ENCODE data around the gene MAGI1.
A peak's percentile ranks its signal among the peaks of the same experiment; 100 is the strongest.

The MAGI1 gene

DNA sequence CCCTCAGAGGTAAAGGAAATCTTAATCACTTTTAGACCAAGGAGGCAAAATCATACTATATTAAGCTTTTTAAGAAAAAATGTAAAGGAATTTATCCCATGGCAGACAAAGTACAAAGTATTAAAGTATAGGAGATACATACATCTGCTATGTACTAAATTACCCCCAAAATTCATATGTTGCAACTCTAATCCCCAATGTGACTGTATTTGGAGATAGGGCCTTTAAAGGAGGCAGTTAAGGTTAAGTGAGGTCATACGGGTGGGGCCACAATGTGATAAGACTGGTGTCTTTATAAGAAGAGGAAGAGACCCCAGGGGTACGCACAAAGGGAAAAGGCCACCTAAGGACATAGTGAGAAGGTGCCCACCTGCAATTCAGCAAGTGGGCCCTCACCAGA, 693.9 kb downstream of the MAGI1 start:
- TF ChIP-seq LEF1 (IDR thresholded peaks at IDR 0.05; ENCODE audit: borderline replicate concordance) (no peak), ELF4 (IDR thresholded peaks at IDR 0.05) (no peak), HDGF (IDR thresholded peaks at IDR 0.05; ENCODE audit: borderline replicate concordance) (no peak), ZNF384 (IDR thresholded peaks at IDR 0.05) (no peak), CTBP1 (IDR thresholded peaks at IDR 0.05; ENCODE audit: borderline replicate concordance) (no peak)
- CTCF ChIA-PET = interaction anchor here (0.5 kb wide), 1 partner anchor 932 kb away, joined by 4 read pairs; no protein-coding TSS in a partner anchor
- POLR2A ChIA-PET = no interaction called here
- no peak for DNase-seq (ENCODE audit: extremely low spot score)

DNA sequence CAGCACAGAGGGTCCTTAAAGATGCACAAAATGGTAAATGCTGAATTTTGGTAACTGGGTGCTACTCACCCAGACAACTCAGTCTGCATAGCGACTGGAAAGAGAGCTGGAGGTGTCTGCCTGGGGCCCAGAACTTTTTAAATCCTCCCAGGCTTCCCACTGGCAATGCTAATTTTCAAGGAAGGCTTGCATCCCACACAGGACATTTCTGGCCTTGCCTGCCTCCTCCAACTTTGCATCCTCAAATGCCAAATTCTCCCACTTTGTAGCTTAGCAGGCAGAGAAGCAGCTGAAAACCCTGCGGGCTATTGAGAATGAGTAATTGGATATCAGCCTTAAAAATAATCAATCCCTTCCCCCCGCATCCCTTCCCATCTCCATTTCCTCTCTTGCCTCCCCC, 694.3 kb downstream of the MAGI1 start:
- CTCF ChIA-PET = interaction anchor here (0.5 kb wide), 1 partner anchor 932 kb away, joined by 4 read pairs; no protein-coding TSS in a partner anchor
- no peak for TF ChIP-seq FOXM1 (IDR thresholded peaks at IDR 0.05; ENCODE audit: borderline replicate concordance)
- DNase-seq (ENCODE audit: extremely low spot score) = no peak
- POLR2A ChIA-PET = no interaction called here

DNA sequence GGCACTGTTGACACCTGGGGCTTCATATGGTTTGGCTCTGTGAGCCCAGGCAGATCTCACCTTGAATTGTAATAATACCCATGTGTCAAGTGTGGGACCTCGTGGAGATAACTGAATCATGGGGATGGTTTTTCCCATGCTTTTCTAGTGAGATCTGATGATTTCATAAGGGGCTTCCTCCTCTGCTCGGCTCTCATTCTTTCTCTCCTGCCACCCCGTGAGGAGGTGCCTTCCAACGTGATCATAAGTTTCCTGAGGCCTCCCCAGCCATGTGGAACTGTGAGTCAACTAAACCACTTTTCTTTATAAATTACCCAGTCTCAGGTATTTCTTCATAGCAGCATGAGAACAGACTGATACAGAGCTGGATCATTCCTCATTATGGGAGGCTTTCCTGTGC, 695.0 kb downstream of the MAGI1 start:
- ChIA-PET POLR2A (no interaction called here), CTCF (no interaction called here)
- no peak for DNase-seq (ENCODE audit: extremely low spot score)
- TF ChIP-seq, protein P1, sequence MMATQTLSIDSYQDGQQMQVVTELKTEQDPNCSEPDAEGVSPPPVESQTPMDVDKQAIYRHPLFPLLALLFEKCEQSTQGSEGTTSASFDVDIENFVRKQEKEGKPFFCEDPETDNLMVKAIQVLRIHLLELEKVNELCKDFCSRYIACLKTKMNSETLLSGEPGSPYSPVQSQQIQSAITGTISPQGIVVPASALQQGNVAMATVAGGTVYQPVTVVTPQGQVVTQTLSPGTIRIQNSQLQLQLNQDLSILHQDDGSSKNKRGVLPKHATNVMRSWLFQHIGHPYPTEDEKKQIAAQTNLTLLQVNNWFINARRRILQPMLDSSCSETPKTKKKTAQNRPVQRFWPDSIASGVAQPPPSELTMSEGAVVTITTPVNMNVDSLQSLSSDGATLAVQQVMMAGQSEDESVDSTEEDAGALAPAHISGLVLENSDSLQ (IDR thresholded peaks at IDR 0.05) = no peak
- TF ChIP-seq CTBP1 (IDR thresholded peaks at IDR 0.05; ENCODE audit: borderline replicate concordance) (no peak), FOXK2 (IDR thresholded peaks at IDR 0.05) (no peak), ARNT (IDR thresholded peaks at IDR 0.05) (no peak), NFRKB (IDR thresholded peaks at IDR 0.05) (no peak), FOXA1 (IDR thresholded peaks at IDR 0.05) (no peak), ZNF384 (IDR thresholded peaks at IDR 0.05) (no peak), BHLHE40 (IDR thresholded peaks at IDR 0.05; ENCODE audit: borderline replicate concordance) (no peak), SP1 (IDR thresholded peaks at IDR 0.05) (no peak), ELF4 (IDR thresholded peaks at IDR 0.05) (no peak), SUZ12 (IDR thresholded peaks at IDR 0.05) (no peak), HDGF (IDR thresholded peaks at IDR 0.05; ENCODE audit: borderline replicate concordance) (no peak)

GRCh38 chr3:65343026-65343425, 695.7 kb downstream of the MAGI1 start:
- CTCF ChIA-PET = interaction anchor here (0.6 to 1.4 kb wide), 2 partner anchors 10 to 11 kb away, joined by 3 to 9 read pairs; no protein-coding TSS in a partner anchor
- no peak for DNase-seq (ENCODE audit: extremely low spot score)

GRCh38 chr3:65342084-65342683, 696.5 kb downstream of the MAGI1 start:
- POLR2A ChIA-PET = no interaction called here
- peak; percentile 74 for DNase-seq (ENCODE audit: extremely low spot score)
- TF ChIP-seq HDGF (IDR thresholded peaks at IDR 0.05; ENCODE audit: borderline replicate concordance) (no peak), ELF4 (IDR thresholded peaks at IDR 0.05) (no peak), FOXA1 (IDR thresholded peaks at IDR 0.05) (no peak), TARDBP (IDR thresholded peaks at IDR 0.05) (no peak), BHLHE40 (IDR thresholded peaks at IDR 0.05; ENCODE audit: borderline replicate concordance) (no peak), ZNF384 (IDR thresholded peaks at IDR 0.05) (no peak), LEF1 (IDR thresholded peaks at IDR 0.05; ENCODE audit: borderline replicate concordance) (no peak), CTBP1 (IDR thresholded peaks at IDR 0.05; ENCODE audit: borderline replicate concordance) (no peak), L3MBTL2 (conservative IDR thresholded peaks at IDR 0.05) (no peak)
- TF ChIP-seq, protein P1 (IDR thresholded peaks at IDR 0.05) = no peak
- CTCF ChIA-PET = interaction anchor here (0.6 to 1.4 kb wide), 4 partner anchors 10 to 216 kb away, joined by 3 read pairs; no protein-coding TSS in a partner anchor

More at GRCh38 chr3:65343026-65343425, 695.7 kb downstream of the MAGI1 start:
- TF ChIP-seq LEF1 (IDR thresholded peaks at IDR 0.05; ENCODE audit: borderline replicate concordance) (no peak), SUZ12 (IDR thresholded peaks at IDR 0.05) (no peak), ARNT (IDR thresholded peaks at IDR 0.05) (no peak), FOXK2 (IDR thresholded peaks at IDR 0.05) (no peak), ZNF384 (IDR thresholded peaks at IDR 0.05) (no peak), SP1 (IDR thresholded peaks at IDR 0.05) (no peak)
- POLR2A ChIA-PET = no interaction called here

DNA sequence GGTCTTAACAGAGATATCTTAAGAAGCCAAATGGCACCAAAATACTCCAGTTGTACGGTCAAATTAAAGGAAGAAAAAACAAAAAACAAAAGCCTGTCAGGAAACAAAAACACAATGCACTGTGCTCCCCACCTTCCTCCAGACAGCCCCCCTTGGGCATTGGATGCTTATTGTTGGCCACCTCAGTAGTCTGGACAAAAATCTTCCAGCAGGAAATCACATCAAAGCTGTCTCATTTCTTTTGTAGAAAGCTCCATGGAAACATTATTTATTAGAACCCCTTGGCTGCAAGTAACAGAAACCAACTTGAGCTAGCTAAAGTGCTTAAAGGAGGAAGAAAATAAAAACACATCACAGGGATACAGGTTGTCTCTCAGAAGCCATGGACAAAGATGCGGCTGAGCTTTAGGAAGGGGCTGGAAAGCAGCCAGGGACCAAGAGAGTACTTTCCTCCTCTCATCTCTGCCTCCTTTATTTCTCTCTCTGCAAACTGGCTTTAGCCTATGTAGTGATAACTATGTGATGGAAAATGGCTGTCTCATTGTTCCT, 699.5 kb downstream of the MAGI1 start:
- CTCF ChIA-PET = interaction anchor here (0.7 kb wide), 1 partner anchor 86 kb away, joined by 3 read pairs; no protein-coding TSS in a partner anchor
- TF ChIP-seq ZNF384 (IDR thresholded peaks at IDR 0.05) (no peak), FOXK2 (IDR thresholded peaks at IDR 0.05) (no peak), TARDBP (IDR thresholded peaks at IDR 0.05) (no peak), LEF1 (IDR thresholded peaks at IDR 0.05; ENCODE audit: borderline replicate concordance) (no peak), FOXA1 (IDR thresholded peaks at IDR 0.05) (no peak), BHLHE40 (IDR thresholded peaks at IDR 0.05; ENCODE audit: borderline replicate concordance) (no peak), NFRKB (IDR thresholded peaks at IDR 0.05) (no peak), HDGF (IDR thresholded peaks at IDR 0.05; ENCODE audit: borderline replicate concordance) (no peak), ELF4 (IDR thresholded peaks at IDR 0.05) (no peak), FOXM1 (IDR thresholded peaks at IDR 0.05; ENCODE audit: borderline replicate concordance) (no peak), SP1 (IDR thresholded peaks at IDR 0.05) (no peak), CTBP1 (IDR thresholded peaks at IDR 0.05; ENCODE audit: borderline replicate concordance) (no peak), SUZ12 (IDR thresholded peaks at IDR 0.05) (no peak), L3MBTL2 (conservative IDR thresholded peaks at IDR 0.05) (no peak), ARNT (IDR thresholded peaks at IDR 0.05) (no peak)
- TF ChIP-seq, protein P1 (IDR thresholded peaks at IDR 0.05) = no peak
- DNase-seq (ENCODE audit: extremely low spot score) = no peak
- POLR2A ChIA-PET = no interaction called here

Data from HEK293T (cell line).